Peyer's patch (tissue), 4 donors: ENCODE results near the gene SFN. TPM values are rescaled to one million over a fixed set of nuclear protein-coding genes. Genes with fewer than 3 reads are reported as not detected.

Source experiments
- DNase-seq, 3 donors: peaks; one replicate each; pipeline ENCODE4 v3.0.0-alpha.2; 2017 to 2019
- H3K27ac ChIP-seq, 4 donors: fragments of 200-600 bp; sonication (generic); one replicate each; pipeline ENCODE4 v1.5.1; 2016 to 2019
- H3K27me3 ChIP-seq, 2 donors: fragments of 200-600 bp; sonication (generic); one replicate each; pipeline ENCODE4 v1.5.1; 2019
- H3K36me3 ChIP-seq, 3 donors: fragments of 200-600 bp; sonication (generic); one replicate each; pipeline ENCODE4 v1.5.1; 2016 to 2019
- H3K4me1 ChIP-seq, 4 donors: fragments of 200-600 bp; sonication (generic); one replicate each; pipeline ENCODE4 v1.5.1; 2016 to 2019
- H3K4me3 ChIP-seq, 4 donors: fragments of 200-600 bp; sonication (generic); 1 replicate in 3 of 4; 2 replicates in 1 of 4; pipeline ENCODE4 v1.5.1; 2016 to 2019; ENCODE audit warnings: mild to moderate bottlenecking in 1 of 4
- H3K9me3 ChIP-seq, 4 donors: fragments of 200-600 bp; sonication (generic); one replicate each; pipeline ENCODE4 v1.5.1; 2016 to 2019; ENCODE audit warnings: mild to moderate bottlenecking in 1 of 4
- CTCF ChIP-seq, 6 experiments: fragments of 450-650 bp in 4 of 6; fragments of 200-600 bp in 2 of 6; sonication (generic) in 1 of 6; IDR thresholded peaks; one replicate each; pipeline ENCODE4 v1.5.1; 2017 to 2019; ENCODE audit warnings: antibody characterized with exemption in 6 of 6, mild to moderate bottlenecking in 3 of 6, moderate library complexity in 1 of 6
- POLR2A ChIP-seq, 2 donors: fragments of 450-650 bp; IDR thresholded peaks; one replicate each; pipeline ENCODE4 v1.5.1; 2017; ENCODE audit warnings: antibody characterized with exemption in 2 of 2, mild to moderate bottlenecking in 2 of 2, moderate library complexity in 2 of 2
- total RNA-seq, 4 donors: library from RNA; depleted of rRNA; stranded (reverse); fragments of >200 nt; gene quantifications; one replicate each; pipeline ENCODE4 v1.1.0, GENCODE V29; 2016

The SFN gene
- total RNA-seq, 4 donors from 2014 or later: 19.8 to 66.6 (median 44.6) TPM

GRCh38 chr1:26856604-26857469 lies 6.1 kb upstream of the SFN start:
- no peak for DNase-seq
- peaks cover 0 to 33% (median 0%) of the 10 kb centered on the region in 3 donors for H3K36me3 ChIP-seq
- no peak overlapping the region for H3K27ac ChIP-seq
- no peaks in the 10 kb centered on the region for H3K27me3 ChIP-seq
- no peak overlapping the region for H3K4me3 ChIP-seq
- no peaks in the 10 kb centered on the region for H3K9me3 ChIP-seq
- TF ChIP-seq CTCF (IDR thresholded peaks at IDR 0.05) (no peak), POLR2A (IDR thresholded peaks at IDR 0.05) (no peak)
- peaks cover 0 to 16% (median 0%) of the 10 kb centered on the region in 4 donors for H3K4me1 ChIP-seq

DNA sequence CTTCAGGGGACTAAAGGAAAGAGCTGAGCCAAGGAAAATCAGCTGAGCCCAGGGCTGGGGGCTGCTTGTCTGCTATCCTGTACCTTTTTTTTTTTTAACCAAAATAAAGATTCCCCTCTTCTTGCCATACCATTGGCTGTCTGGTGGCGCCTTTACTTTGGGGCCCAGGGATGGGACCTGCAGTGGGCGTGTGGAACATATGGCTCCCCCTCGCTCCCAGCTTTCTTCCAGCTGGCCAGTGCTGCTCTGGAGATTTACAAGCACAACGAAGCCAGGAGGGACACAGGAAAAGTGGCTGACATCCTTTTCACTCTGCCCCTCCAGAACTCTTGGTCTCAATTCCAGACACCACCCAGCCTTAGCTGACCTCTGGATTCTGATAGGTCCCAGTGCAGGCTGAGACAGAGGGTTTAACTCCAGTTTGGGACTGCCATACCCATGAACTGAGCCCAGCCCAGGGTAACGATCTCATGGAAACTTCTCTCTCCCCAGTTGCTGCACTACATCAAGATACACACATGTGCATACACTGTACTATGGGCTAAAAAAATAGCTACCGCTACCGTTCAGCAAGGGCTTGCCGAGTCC lies 5.4 kb upstream of the SFN start:
- H3K9me3 ChIP-seq: no peaks in the 10 kb centered on the region
- peaks cover 0 to 26% (median 0%) of the 10 kb centered on the region in 3 donors for H3K36me3 ChIP-seq
- no peaks in the 10 kb centered on the region for H3K27me3 ChIP-seq
- TF ChIP-seq POLR2A (IDR thresholded peaks at IDR 0.05): no peak
- TF ChIP-seq CTCF (IDR thresholded peaks at IDR 0.05): no peak
- no peak for DNase-seq
- H3K4me1 ChIP-seq: peaks cover 0 to 23% (median 0%) of the 10 kb centered on the region in 4 donors
- H3K4me3 ChIP-seq: no peak overlapping the region
- H3K27ac ChIP-seq: no peak overlapping the region

- no peak for TF ChIP-seq CTCF (IDR thresholded peaks at IDR 0.05)
- no peak for TF ChIP-seq POLR2A (IDR thresholded peaks at IDR 0.05)
- no peak for DNase-seq
- Histone ChIP-seq H3K9me3 (no peaks in the 10 kb centered on the region), H3K27ac (no peak overlapping the region), H3K4me3 (no peak overlapping the region), H3K36me3 (peaks cover 0 to 22% (median 0%) of the 10 kb centered on the region in 3 donors), H3K4me1 (peaks cover 0 to 23% (median 0%) of the 10 kb centered on the region in 4 donors), H3K27me3 (no peaks in the 10 kb centered on the region)
Measured at GRCh38 chr1:26858160-26858559, 4.8 kb upstream of the SFN start.

GRCh38 chr1:26858891-26859640 lies 3.9 kb upstream of the SFN start:
- no peak for DNase-seq
- H3K4me1 ChIP-seq: peaks cover 0 to 27% (median 5%) of the 10 kb centered on the region in 4 donors
- no peaks in the 10 kb centered on the region for H3K27me3 ChIP-seq
- H3K36me3 ChIP-seq: peaks cover 0 to 14% (median 0%) of the 10 kb centered on the region in 3 donors
- TF ChIP-seq POLR2A (IDR thresholded peaks at IDR 0.05) (no peak), CTCF (IDR thresholded peaks at IDR 0.05) (no peak)
- H3K27ac ChIP-seq: no peak overlapping the region
- no peaks in the 10 kb centered on the region for H3K9me3 ChIP-seq
- H3K4me3 ChIP-seq: no peak overlapping the region

- H3K4me1 ChIP-seq: peaks cover 0 to 22% (median 13%) of the 10 kb centered on the region in 4 donors
- H3K36me3 ChIP-seq: peaks cover 0 to under 1% (median 0%) of the 10 kb centered on the region in 3 donors
- H3K4me3 ChIP-seq: no peak overlapping the region
- H3K27me3 ChIP-seq: no peaks in the 10 kb centered on the region
- H3K27ac ChIP-seq: no peak overlapping the region
- no peaks in the 10 kb centered on the region for H3K9me3 ChIP-seq
- DNase-seq: no peak
- TF ChIP-seq CTCF (IDR thresholded peaks at IDR 0.05) (peak in 1 of 6 experiments; percentile 10), POLR2A (IDR thresholded peaks at IDR 0.05) (no peak)
Measured at GRCh38 chr1:26861286-26861701, 1.7 kb upstream of the SFN start.
